IPS DF 19.7 (cell line): Measurements from ENCODE around the gene SETD7.

Source experiments
- DNase-seq: peaks from one replicate; pipeline ENCODE4 v3.0.0-alpha.2; 2013; ENCODE audit warnings: low read depth, low spot score

SETD7 gene

GRCh38 chr4:139556071-139556723 is at the start of gene SETD7:
TSS of gene SETD7 (minus strand) at chr4:139556219. CDS start at chr4:139556137, 82 bp downstream.
- no peak for DNase-seq

GRCh38 chr4:139605516-139605915 is 49.5 kb upstream of the SETD7 start:
- no peak for DNase-seq

- DNase-seq: peak; percentile 40
Observed at GRCh38 chr4:139603576-139604410, 47.8 kb upstream of the SETD7 start.

DNA sequence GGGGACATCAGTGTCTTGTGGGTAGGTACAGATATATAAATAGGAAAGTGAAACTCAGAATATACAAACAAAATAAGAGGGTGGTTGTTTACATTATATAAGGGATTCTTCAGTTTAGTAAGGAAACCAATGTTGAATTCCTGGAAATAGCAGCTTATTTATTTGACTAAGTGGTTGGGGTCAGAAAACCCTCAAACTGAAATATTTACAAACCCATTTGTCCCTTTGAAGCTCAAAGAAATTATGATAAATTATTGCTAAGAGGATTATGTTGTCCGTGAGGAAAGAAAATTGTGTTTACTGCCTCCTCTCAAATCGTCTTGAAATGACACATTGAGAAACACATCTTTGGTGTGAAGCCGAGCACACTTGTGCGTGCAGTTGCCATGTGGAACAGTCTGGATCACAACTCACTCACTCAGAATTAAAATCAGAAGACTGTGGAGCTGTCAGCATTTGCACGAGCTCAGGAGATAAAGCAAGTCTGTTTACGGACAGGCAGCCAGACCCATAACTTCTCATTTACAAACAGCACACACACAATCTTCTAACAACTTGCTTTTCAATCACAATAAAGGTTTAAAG is 46.8 kb upstream of the SETD7 start:
- no peak for DNase-seq

GRCh38 chr4:139600662-139601061 is 44.6 kb upstream of the SETD7 start:
- no peak for DNase-seq

- DNase-seq: no peak
Observed at GRCh38 chr4:139599594-139600374, 43.8 kb upstream of the SETD7 start.

- DNase-seq: no peak
Observed at GRCh38 chr4:139599076-139599475, 43.1 kb upstream of the SETD7 start.

GRCh38 chr4:139596684-139597279 is 40.8 kb upstream of the SETD7 start:
- no peak for DNase-seq

DNA sequence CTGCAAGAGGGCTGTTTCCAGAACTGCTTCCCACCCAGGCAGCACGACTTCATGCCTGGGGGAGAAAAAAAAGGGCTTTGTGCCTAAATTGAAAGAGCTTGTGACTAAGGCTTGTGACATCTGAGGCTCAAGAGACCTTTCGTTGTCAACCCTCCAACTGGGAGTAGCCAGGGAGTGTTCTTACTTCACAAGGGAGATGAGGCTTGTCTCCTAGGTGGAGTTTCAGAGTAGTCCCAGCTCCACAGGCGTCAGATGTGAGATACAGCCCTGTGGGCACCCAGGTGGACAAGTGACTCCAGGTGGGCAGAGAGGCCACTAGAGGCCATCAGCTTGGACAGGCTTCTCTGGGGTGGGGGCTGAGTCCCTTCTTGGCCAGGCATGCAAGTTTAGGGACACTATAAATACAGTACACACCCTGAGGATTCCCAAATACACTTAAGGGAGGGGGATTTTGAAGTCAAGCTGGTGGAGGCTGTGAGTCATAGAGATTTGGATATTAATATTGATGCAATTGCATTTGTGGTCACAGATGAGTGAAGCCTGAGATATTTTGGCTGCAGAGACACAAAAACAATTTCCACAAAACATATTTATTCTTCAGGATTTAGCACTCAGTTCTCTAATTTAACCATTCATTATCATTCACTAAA is 40.1 kb upstream of the SETD7 start:
- DNase-seq: no peak

DNA sequence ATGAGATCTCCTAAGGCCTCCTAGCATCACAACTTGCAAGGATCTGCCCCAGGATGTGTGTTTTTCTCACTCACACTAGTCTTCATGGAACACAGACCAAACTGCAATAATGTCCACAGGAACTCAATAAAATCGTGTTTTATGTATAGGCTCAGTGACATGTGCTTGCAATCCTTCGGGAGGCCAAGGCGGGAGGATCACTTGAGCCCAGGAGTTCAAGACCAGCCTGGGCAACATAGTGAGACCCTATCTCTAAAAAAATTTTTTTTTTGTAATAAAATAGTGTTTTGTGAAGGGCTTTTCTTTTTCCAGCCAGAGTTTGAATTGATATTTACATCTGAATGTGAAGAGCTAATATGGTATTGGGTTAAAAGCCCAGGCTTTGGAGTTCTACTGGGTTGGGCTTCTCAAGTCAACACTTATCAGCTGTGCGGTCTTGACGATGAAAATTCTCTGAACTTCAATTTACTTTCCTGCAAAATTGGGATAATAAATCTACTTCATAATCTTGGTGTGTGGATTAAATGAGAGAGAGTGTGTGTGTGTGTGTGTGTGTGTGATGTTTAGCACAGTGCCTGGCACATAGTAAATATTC is 38.7 kb upstream of the SETD7 start:
- DNase-seq: no peak

DNA sequence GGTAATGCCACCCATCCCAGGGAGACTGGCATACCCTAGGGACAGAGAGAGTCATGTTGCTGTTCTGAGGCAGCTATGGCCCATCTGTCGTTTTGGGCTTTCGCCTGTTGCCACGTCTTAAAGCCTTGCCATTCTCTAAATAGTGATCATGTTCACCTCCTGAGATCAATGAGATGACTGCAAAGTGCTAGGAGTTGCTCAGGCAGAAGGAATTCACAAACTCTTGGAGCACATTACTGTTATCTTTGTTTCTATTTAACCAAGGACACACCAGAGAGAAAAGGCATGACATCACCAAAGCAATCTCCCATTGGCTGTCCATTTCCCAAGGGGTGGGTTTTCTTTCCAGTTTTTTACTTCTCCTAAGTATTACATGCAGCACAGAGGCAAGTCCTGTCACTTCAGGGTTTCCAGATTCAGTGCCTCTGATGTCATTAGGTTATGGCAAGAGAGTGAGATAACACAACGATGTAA is 37.1 kb upstream of the SETD7 start:
- DNase-seq: no peak

DNA sequence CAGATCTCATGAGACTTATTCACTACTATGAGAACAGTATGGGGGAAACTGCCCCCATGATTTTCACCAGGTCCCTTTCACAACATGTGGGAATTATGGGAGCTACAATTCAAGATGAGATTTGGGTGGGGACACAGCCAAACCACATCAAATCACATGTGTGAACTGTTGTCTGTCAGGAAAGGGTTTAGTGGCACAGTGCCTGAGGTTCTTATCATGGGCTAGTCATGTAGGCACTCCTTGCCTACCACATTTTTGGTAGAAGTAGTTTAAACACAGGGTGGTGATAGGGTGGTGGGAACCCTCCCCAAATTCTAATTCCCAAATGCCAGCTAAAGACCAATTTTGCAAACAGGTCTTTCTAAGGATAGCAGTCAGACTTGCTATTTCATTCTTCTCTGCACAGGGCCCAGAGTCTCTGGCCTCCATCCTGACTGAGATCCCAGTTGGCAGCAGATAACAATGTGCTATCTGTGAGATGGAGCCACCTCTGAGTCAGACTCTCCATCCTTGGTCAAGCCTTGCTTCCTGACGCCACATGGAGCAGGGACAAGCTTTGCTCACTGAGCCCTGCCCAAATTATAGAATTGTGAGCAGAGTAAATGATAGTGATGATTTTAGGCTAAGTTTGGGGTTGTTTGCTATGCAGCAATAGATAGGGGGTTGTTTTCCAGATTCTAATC is 33.5 kb upstream of the SETD7 start:
- no peak for DNase-seq

DNA sequence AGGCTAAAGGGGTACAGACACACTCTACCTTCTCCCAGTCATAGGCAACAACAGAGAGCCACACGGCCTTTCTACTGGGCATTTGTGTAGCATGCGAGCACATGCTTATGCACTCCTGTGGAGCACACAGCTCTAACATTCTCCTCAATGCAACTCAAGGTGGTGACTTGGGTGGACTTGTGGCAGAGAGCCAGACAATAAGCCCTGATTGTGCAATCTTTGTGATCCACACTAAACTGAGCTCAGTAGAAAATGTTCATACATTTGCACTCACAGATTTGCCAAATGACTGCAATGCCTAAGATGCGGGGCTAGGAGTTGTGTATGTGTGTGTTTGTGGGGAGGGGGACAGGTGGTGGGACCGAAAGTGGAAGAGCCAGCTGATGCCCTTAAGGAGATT is 31.4 kb upstream of the SETD7 start:
- no peak for DNase-seq

GRCh38 chr4:139585473-139585872 is 29.5 kb upstream of the SETD7 start:
- no peak for DNase-seq

DNA sequence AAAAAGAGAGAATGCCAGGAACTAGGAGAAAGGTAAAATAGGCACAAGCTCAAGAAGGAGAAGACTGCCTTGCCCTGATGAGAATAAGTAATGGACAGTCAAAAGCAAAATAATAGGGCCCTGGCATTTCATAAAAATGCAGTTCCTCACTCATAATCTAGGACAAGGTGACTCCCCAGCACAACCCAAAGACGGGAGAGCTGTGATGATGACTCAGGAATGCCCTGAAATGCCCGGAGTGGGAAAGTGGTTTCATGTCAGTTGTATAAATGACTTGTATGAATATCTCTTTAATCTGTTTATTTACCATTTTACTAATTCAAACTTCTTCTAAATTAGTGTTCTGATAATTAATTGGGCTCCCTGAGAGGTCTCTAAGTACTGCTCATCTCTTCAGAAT is 28.8 kb upstream of the SETD7 start:
- DNase-seq: no peak

DNA sequence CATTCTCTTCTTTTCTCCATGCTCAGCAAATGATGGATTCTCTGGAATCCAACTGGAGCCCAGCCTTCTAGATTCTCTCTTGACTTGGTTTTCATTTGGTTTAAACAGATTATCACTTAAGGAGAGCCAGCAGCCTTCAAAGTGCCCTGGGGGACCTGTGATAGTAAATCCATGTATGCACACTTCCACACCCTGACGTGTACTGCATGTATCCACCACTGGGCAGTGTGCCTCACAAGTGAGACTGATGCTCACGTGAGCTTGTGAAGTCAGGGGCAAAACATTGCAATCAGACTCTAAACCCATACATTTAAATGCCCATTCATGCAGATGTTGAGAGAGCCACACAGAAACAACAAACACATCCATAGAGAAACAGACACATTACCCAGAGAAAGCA is 28.0 kb upstream of the SETD7 start:
- no peak for DNase-seq

GRCh38 chr4:139582044-139582443 is 26.0 kb upstream of the SETD7 start:
- no peak for DNase-seq

DNA sequence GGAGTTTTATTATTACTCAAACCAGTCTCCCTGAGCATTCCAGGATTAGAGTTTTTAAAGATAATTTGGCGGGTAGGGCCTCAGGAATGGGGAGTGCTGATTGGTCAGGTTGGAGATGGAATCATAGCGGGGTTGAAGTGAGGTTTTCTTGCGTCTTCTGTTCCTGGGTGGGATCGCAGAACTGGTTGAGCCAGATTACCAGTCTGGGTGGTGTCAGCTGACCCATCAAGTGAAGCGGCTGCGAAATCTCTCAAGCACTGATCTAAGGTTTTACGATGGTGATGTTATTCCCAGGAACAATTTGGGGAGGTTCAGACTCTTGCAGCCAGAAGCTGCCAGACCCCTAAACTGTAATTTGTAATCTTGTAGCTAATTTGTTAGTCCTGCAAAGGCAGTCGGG is 25.1 kb upstream of the SETD7 start:
- DNase-seq: no peak

DNA sequence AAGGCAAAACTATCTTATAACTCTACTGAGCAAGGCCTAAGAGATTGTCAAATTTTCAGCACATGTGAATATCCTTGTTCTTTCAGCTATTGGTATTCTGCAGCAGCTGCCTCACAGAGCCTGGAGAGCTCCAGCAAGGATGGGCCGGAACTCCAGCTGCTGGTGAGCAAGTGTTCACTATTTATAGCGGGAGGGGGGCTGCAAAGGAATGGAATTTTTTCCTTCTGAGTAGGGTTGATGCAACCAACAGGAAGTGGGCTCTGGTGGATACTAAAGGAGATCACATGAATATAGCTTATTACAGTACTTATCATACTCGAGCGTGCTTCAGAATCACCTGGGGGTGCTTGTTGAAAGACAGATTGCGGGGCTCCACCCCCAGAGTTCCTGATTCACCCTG is 20.2 kb upstream of the SETD7 start:
- DNase-seq: no peak

- no peak for DNase-seq
Observed at GRCh38 chr4:139575072-139575471, 19.1 kb upstream of the SETD7 start.
